ENCODE results near the gene ING1. TPM values are rescaled to one million over a fixed set of nuclear protein-coding genes. Genes with fewer than 3 reads are reported as not detected.
"Not testable (repeated sequence)": the region's sequence is repeated elsewhere in the genome, so short reads cannot be mapped to it uniquely, and the experiment has no call there.

The ING1 gene
- total RNA-seq, 2 donors from 2014 or later, result 23.2 to 23.6 TPM

GRCh38 chr13:110723598-110723997 lies 10.1 kb downstream of the ING1 start:
- no peak for TF ChIP-seq CTCF (conservative IDR thresholded peaks at IDR 0.05)
- Histone ChIP-seq H3K27me3 (ENCODE audit: control insufficient read depth, insufficient read depth, low read length, poor library complexity, severe bottlenecking) (no peaks in the 10 kb centered on the region), H3K4me3 (ENCODE audit: low read length) (no peak overlapping the region), H3K9ac (ENCODE audit: extremely low read depth, low read length, poor library complexity, severe bottlenecking) (no peak overlapping the region), H3K9me3 (ENCODE audit: control insufficient read depth, low read length) (no peaks in the 10 kb centered on the region), H3K36me3 (ENCODE audit: control insufficient read depth, insufficient read depth, low read length) (peaks cover 38% of the 10 kb centered on the region), H3K4me1 (ENCODE audit: control insufficient read depth, insufficient read depth, low read length) (no peaks in the 10 kb centered on the region), H3K27ac (ENCODE audit: low read depth, low read length) (no peak overlapping the region)
- Mint-ChIP-seq H3K4me3 (no peak overlapping the region), H3K4me1 (no peaks in the 10 kb centered on the region), H3K9me3 (no peaks in the 10 kb centered on the region), H3K27me3 (ENCODE audit: insufficient read depth) (no peaks in the 10 kb centered on the region), H3K27ac (no peak overlapping the region), H3K36me3 (ENCODE audit: low read depth) (peaks cover 25% of the 10 kb centered on the region)
- WGBS, 2 experiments (ENCODE audit: insufficient coverage in 1 of 2, insufficient read length in 1 of 2), result 90 to 91% methylated on average over 7 to 8 of the region's 8 CpGs
- DNase-seq, result no peak

- not testable (repeated sequence) for H3K9me3 Mint-ChIP-seq; H3K27me3 ChIP-seq (ENCODE audit: control insufficient read depth, insufficient read depth, low read length, poor library complexity, severe bottlenecking); H3K27ac ChIP-seq (ENCODE audit: low read depth, low read length); H3K27ac Mint-ChIP-seq; H3K9ac ChIP-seq (ENCODE audit: extremely low read depth, low read length, poor library complexity, severe bottlenecking); H3K4me1 ChIP-seq (ENCODE audit: control insufficient read depth, insufficient read depth, low read length); H3K36me3 Mint-ChIP-seq (ENCODE audit: low read depth); DNase-seq; H3K27me3 Mint-ChIP-seq (ENCODE audit: insufficient read depth); H3K4me3 ChIP-seq (ENCODE audit: low read length); H3K4me1 Mint-ChIP-seq; H3K4me3 Mint-ChIP-seq; H3K9me3 ChIP-seq (ENCODE audit: control insufficient read depth, low read length)
- WGBS, 2 experiments (ENCODE audit: insufficient coverage in 1 of 2, insufficient read length in 1 of 2), result 88 to 96% methylated on average over 6 of the region's 6 CpGs
- peaks cover 16% of the 10 kb centered on the region for H3K36me3 ChIP-seq (ENCODE audit: control insufficient read depth, insufficient read depth, low read length)
These were observed 12.7 kb downstream of the ING1 start for GRCh38 chr13:110726153-110726552.

GRCh38 chr13:110726726-110727125 lies 13.2 kb downstream of the ING1 start:
- no peak for DNase-seq
- Mint-ChIP-seq H3K4me3 (no peak overlapping the region), H3K27me3 (ENCODE audit: insufficient read depth) (no peaks in the 10 kb centered on the region), H3K27ac (no peak overlapping the region), H3K9me3 (no peaks in the 10 kb centered on the region), H3K36me3 (ENCODE audit: low read depth) (peaks cover 5% of the 10 kb centered on the region), H3K4me1 (no peaks in the 10 kb centered on the region)
- H3K36me3 ChIP-seq (ENCODE audit: control insufficient read depth, insufficient read depth, low read length), result peaks cover 13% of the 10 kb centered on the region
- H3K27ac ChIP-seq (ENCODE audit: low read depth, low read length), result no peak overlapping the region
- H3K27me3 ChIP-seq (ENCODE audit: control insufficient read depth, insufficient read depth, low read length, poor library complexity, severe bottlenecking), result no peaks in the 10 kb centered on the region
- no peak overlapping the region for H3K4me3 ChIP-seq (ENCODE audit: low read length)
- H3K9me3 ChIP-seq (ENCODE audit: control insufficient read depth, low read length), result no peaks in the 10 kb centered on the region
- no peak for TF ChIP-seq CTCF (conservative IDR thresholded peaks at IDR 0.05)
- H3K4me1 ChIP-seq (ENCODE audit: control insufficient read depth, insufficient read depth, low read length), result peaks cover 11% of the 10 kb centered on the region
- WGBS, 2 experiments (ENCODE audit: insufficient coverage in 1 of 2, insufficient read length in 1 of 2), result 96 to 99% methylated on average over 9 of the region's 9 CpGs
- no peak overlapping the region for H3K9ac ChIP-seq (ENCODE audit: extremely low read depth, low read length, poor library complexity, severe bottlenecking)

- Mint-ChIP-seq H3K27me3 (ENCODE audit: insufficient read depth) (no peaks in the 10 kb centered on the region), H3K4me3 (no peak overlapping the region), H3K36me3 (ENCODE audit: low read depth) (no peaks in the 10 kb centered on the region), H3K27ac (no peak overlapping the region), H3K4me1 (no peaks in the 10 kb centered on the region), H3K9me3 (no peaks in the 10 kb centered on the region)
- Histone ChIP-seq H3K9me3 (ENCODE audit: control insufficient read depth, low read length) (no peaks in the 10 kb centered on the region), H3K9ac (ENCODE audit: extremely low read depth, low read length, poor library complexity, severe bottlenecking) (no peak overlapping the region), H3K4me3 (ENCODE audit: low read length) (peak overlapping the region; percentile 2), H3K36me3 (ENCODE audit: control insufficient read depth, insufficient read depth, low read length) (no peaks in the 10 kb centered on the region), H3K4me1 (ENCODE audit: control insufficient read depth, insufficient read depth, low read length) (peaks cover 11% of the 10 kb centered on the region), H3K27ac (ENCODE audit: low read depth, low read length) (no peak overlapping the region), H3K27me3 (ENCODE audit: control insufficient read depth, insufficient read depth, low read length, poor library complexity, severe bottlenecking) (no peaks in the 10 kb centered on the region)
- 88 to 99% methylated on average over 2 to 3 of the region's 3 CpGs for WGBS, 2 experiments (ENCODE audit: insufficient coverage in 1 of 2, insufficient read length in 1 of 2)
- TF ChIP-seq CTCF (conservative IDR thresholded peaks at IDR 0.05), result no peak
- DNase-seq, result no peak
These were observed 17.6 kb downstream of the ING1 start for GRCh38 chr13:110731072-110731471.
